Breast epithelium (tissue), 3 donors: ENCODE data around the gene EGFL7.

Experiments used
- POLR2A ChIP-seq: fragments of 450-650 bp; IDR thresholded peaks from one replicate; pipeline ENCODE4 v1.6.1; 2016; ENCODE audit warnings: antibody characterized with exemption, mild to moderate bottlenecking, moderate library complexity
- POLR2AphosphoS5 ChIP-seq, 3 donors: sonication (generic); formaldehyde crosslinking; IDR thresholded peaks; one replicate each; pipeline ENCODE4 v1.6.1; 2017; ENCODE audit warnings: antibody characterized with exemption in 3 of 3
- TF ChIP-seq, protein P1 (sequence below), 3 donors: fragments of 450-650 bp; IDR thresholded peaks; one replicate each; pipeline ENCODE4 v1.5.1; 2016 to 2017; ENCODE audit warnings: antibody characterized with exemption in 3 of 3, mild to moderate bottlenecking in 3 of 3, moderate library complexity in 3 of 3

DNA sequence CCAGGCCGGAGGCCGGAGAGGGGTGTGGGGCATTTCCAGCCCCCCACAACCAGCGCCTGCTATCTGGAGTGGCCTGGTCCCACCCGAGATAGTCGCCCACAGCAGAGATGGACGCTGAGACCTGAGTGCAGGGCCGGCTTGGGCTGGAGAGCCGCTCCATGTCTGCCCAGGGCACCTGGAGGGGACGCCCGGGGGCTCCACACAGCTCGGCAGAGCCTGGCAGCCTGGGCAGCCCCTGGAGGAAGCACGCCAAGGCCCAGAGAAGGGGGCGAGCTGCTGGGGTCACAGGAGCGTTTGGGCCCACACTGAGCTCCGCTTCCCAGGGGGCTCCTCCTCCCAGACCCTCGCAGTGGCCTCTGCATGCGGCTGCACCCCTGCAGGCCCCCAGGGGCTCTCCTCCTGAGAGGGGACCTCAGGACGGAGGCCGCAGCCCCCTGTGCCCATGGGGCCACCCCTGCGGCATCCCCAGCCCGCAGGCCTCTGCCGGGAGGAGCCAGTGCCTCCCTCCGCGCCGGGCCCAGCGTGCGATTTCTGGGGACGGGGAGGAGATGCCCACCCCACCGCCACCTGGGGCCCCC, 42.2 kb upstream of the EGFL7 start:
- no peak for TF ChIP-seq POLR2AphosphoS5 (IDR thresholded peaks at IDR 0.05)
- TF ChIP-seq, protein P1, sequence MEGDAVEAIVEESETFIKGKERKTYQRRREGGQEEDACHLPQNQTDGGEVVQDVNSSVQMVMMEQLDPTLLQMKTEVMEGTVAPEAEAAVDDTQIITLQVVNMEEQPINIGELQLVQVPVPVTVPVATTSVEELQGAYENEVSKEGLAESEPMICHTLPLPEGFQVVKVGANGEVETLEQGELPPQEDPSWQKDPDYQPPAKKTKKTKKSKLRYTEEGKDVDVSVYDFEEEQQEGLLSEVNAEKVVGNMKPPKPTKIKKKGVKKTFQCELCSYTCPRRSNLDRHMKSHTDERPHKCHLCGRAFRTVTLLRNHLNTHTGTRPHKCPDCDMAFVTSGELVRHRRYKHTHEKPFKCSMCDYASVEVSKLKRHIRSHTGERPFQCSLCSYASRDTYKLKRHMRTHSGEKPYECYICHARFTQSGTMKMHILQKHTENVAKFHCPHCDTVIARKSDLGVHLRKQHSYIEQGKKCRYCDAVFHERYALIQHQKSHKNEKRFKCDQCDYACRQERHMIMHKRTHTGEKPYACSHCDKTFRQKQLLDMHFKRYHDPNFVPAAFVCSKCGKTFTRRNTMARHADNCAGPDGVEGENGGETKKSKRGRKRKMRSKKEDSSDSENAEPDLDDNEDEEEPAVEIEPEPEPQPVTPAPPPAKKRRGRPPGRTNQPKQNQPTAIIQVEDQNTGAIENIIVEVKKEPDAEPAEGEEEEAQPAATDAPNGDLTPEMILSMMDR (IDR thresholded peaks at IDR 0.05), result no peak
- no peak for TF ChIP-seq POLR2A
